ENCODE measurements around the gene ZMYM3. TPM values are rescaled to one million over a fixed set of nuclear protein-coding genes. Genes with fewer than 3 reads are reported as not detected.

ZMYM3 gene
- total and polyA plus RNA-seq, 9 of the 15 experiments (the other 6 are each of a cell fraction or from before 2014, with no cell fraction given) = 4.3 to 36.3 (median 16.8) TPM

DNA sequence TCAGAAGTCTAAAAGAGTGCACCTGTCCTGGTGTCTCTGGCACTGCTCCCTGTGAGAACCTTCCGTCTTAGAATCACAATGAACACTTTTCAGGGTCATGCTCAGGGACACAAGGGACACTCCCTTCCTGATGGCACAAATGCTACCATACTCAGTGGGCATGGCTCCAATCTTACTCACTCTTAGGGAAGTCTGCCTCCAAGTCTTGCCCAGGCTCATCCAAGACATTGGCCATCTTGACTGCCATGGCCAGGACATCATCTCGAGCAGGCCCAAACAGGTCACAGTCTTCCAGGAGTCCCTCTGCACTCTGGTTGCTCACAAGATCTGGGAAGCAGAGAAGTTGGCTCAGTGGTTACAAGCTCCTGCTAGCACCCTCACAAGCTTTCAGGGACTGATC lies 8.8 kb downstream of the ZMYM3 start (continued):
- TF ChIP-seq ARID3B (CRISPR knock-in tag; IDR thresholded peaks at IDR 0.05; ENCODE audit: borderline replicate concordance) = no peak

DNA sequence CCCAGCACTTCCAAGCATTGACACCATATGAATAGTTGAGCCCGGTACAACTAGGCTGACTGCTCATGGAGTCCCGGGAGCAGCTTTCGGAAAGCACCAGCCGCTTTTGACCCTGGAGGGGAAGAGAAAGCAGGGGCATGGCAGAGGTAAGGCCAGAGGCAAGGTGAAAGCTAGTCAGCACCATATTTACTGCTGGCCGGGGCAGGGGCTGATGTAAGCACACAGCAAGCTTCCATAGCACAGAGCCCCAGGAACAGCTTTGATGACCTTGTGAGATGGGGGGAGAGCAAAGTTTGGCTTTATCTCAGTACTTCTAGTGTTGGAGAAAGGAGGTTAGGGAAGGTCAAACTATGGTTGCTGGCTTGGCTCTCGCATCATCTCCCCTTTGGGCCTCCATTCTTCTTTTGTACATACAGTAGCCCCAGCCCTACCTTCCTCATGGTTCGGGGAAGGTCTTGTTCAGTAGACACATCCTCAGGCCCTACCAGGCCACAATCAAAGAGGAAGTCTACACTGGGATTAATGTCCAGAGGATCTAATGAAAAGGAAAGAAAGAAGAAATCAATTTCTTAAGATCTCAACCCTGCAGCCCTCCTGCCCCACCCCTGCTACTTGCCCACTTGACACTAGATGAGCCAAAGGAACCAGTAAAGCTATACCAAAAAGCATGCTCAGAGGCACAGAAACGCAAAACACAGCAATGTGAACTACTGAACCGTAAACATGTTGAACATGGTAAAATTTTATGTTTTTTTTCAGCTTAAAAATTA lies 9.4 kb downstream of the ZMYM3 start:
- CTCF ChIA-PET (ENCODE audit: low intra/inter-chr PET ratio) = no interaction called here
- no peaks in the 10 kb centered on the region for H3K79me2 ChIP-seq (ENCODE audit: control insufficient read depth, insufficient read depth, low read length)
- H3K9me3 ChIP-seq (replicated peaks; ENCODE audit: control insufficient read depth, insufficient read depth, low read depth, low read length) = no peaks in the 10 kb centered on the region
- POLR2A ChIA-PET = interaction anchor here (0.6 kb wide), 2 partner anchors 43 to 78 kb away, joined by 3 read pairs; no protein-coding TSS in a partner anchor
- no TSS peak for BruUV-seq (replicated peaks)
- no peak overlapping the region for H3K4me3 ChIP-seq
- FAIRE-seq (no peak), ATAC-seq (peak; percentile 79), DNase-seq (ENCODE audit: extremely low read depth in 1 of 4, low spot score in 3 of 4) (no peak)
- peaks cover 0 to 2% of the 10 kb centered on the region in 2 experiments; a peak in 2 of 5 replicates for H3K4me1 ChIP-seq (replicated peaks in 1 of 2; ENCODE audit: control insufficient read depth in 2 of 2, insufficient read depth in 2 of 2, low read length in 2 of 2)
- in situ Hi-C loops (cut with MboI) (no loop called here), intact Hi-C loops (cut with micrococcal nuclease) (no loop called here)
- H3K9me1 ChIP-seq (ENCODE audit: control insufficient read depth, insufficient read depth, low read length) = peaks cover 2% of the 10 kb centered on the region
- 74% methylated on average over 6 of the region's 9 CpGs for WGBS (ENCODE audit: insufficient coverage, low coverage, missing lambda C conversion rate)
- H3K27me3 ChIP-seq (ENCODE audit: control insufficient read depth in 2 of 2, insufficient read depth in 2 of 2, low read length in 2 of 2) = no peaks in the 10 kb centered on the region
- no peak overlapping the region; a peak in 1 of 4 replicates for H3K9ac ChIP-seq (ENCODE audit: insufficient read depth in 1 of 2, low read depth in 2 of 2, low read length in 2 of 2)
- H3K27ac ChIP-seq (ENCODE audit: extremely low read depth, low read depth, low read length) = no peak overlapping the region; the same call in 2 of the 3 replicates
- H4K20me1 ChIP-seq (replicated peaks; ENCODE audit: control insufficient read depth, insufficient read depth, low read length) = no peaks in the 10 kb centered on the region
- H3K4me2 ChIP-seq (ENCODE audit: insufficient read depth, low read length) = no peak overlapping the region
- H3K36me3 ChIP-seq (ENCODE audit: control insufficient read depth, insufficient read depth, low read length) = peaks cover 96% of the 10 kb centered on the region; the same call in 2 of the 3 replicates
- H2AFZ ChIP-seq (ENCODE audit: low read depth, low read length) = no peak overlapping the region
- TF ChIP-seq ELF1 (tag; IDR thresholded peaks at IDR 0.05) (no peak), CXXC5 (CRISPR knock-in tag; IDR thresholded peaks at IDR 0.05) (peak; percentile 34; the same call in 1 of the 2 replicates), RFX1 (IDR thresholded peaks at IDR 0.05) (no peak), TCF7 (IDR thresholded peaks at IDR 0.05; ENCODE audit: borderline replicate concordance) (no peak), NR2C2 (CRISPR knock-in tag; IDR thresholded peaks at IDR 0.05) (no peak), NR2C2 (tag; IDR thresholded peaks at IDR 0.05) (peak; percentile 51; the same call in 1 of the 2 replicates), ESRRA (IDR thresholded peaks at IDR 0.05; ENCODE audit: borderline replicate concordance, low read depth) (peak; percentile 88), MEF2D (tag; conservative IDR thresholded peaks at IDR 0.05; ENCODE audit: low read depth) (no peak), ZNF584 (CRISPR knock-in tag; IDR thresholded peaks at IDR 0.05; ENCODE audit: low read depth) (peak; percentile 87), SRSF9 (IDR thresholded peaks at IDR 0.05; ENCODE audit: borderline replicate concordance, low read depth, low read length) (no peak), ZC3H8 (IDR thresholded peaks at IDR 0.05) (no peak), CEBPG (CRISPR knock-in tag; IDR thresholded peaks at IDR 0.05) (peak; percentile 75), CEBPG (tag; conservative IDR thresholded peaks at IDR 0.05 in 1 of 2, IDR thresholded peaks at IDR 0.05 in 1 of 2) (peak in 1 of 2 experiments; percentile 75; a peak in 2 of 4 replicates), ZNF174 (CRISPR knock-in tag; IDR thresholded peaks at IDR 0.05) (no peak), CBX2 (IDR thresholded peaks at IDR 0.05; ENCODE audit: insufficient read depth, low read length, poor library complexity, severe bottlenecking) (no peak), ZNF707 (CRISPR knock-in tag; conservative IDR thresholded peaks at IDR 0.05) (no peak), ZNF589 (CRISPR knock-in tag; IDR thresholded peaks at IDR 0.05; ENCODE audit: low read depth) (peak; percentile 51), HDAC8 (tag; IDR thresholded peaks at IDR 0.05) (0 out of 2 replicates have a peak, but pooled peaks have one; percentile 51), ZNF175 (CRISPR knock-in tag; IDR thresholded peaks at IDR 0.05; ENCODE audit: low read depth) (peak; percentile 78; the same call in 1 of the 2 replicates)

All from K562 (cell line).